HEK293 (cell line): ENCODE data around the gene MERTK.

Source experiments
- CTCF ChIP-seq: fragments of 450-650 bp; formaldehyde crosslinking; IDR thresholded peaks from 2 replicates; pipeline ENCODE4 v1.5.1; 2016; ENCODE audit warnings: missing biosample characterization, missing genetic modification characterization
- GLIS1 ChIP-seq: fragments of 450-650 bp; formaldehyde crosslinking; IDR thresholded peaks from 2 replicates; pipeline ENCODE4 v1.5.1; 2016; ENCODE audit warnings: missing biosample characterization, missing genetic modification characterization
- GLIS2 ChIP-seq: fragments of 450-650 bp; formaldehyde crosslinking; IDR thresholded peaks from 2 replicates; pipeline ENCODE4 v1.5.1; 2016; ENCODE audit warnings: missing biosample characterization, missing genetic modification characterization
- KLF7 ChIP-seq: fragments of 450-650 bp; formaldehyde crosslinking; IDR thresholded peaks from 2 replicates; pipeline ENCODE4 v1.5.1; 2016; ENCODE audit warnings: missing biosample characterization, missing genetic modification characterization, borderline replicate concordance
- ZBTB21 ChIP-seq: fragments of 450-650 bp; formaldehyde crosslinking; IDR thresholded peaks from 2 replicates; pipeline ENCODE4 v1.5.1; 2017; ENCODE audit warnings: missing biosample characterization, missing genetic modification characterization
- ZEB2 ChIP-seq: fragments of 450-650 bp; formaldehyde crosslinking; IDR thresholded peaks from 2 replicates; pipeline ENCODE4 v1.5.1; 2016; ENCODE audit warnings: missing biosample characterization, missing genetic modification characterization
- ZFP41 ChIP-seq: fragments of 450-650 bp; formaldehyde crosslinking; IDR thresholded peaks from 2 replicates; pipeline ENCODE4 v1.5.1; 2016; ENCODE audit warnings: missing biosample characterization, missing genetic modification characterization, borderline replicate concordance
- ZNF157 ChIP-seq: fragments of 450-650 bp; formaldehyde crosslinking; IDR thresholded peaks from 2 replicates; pipeline ENCODE4 v1.5.1; 2016; ENCODE audit warnings: missing biosample characterization, missing genetic modification characterization
- ZNF223 ChIP-seq: fragments of 450-650 bp; formaldehyde crosslinking; IDR thresholded peaks from 2 replicates; pipeline ENCODE4 v1.5.1; 2016; ENCODE audit warnings: missing biosample characterization, missing genetic modification characterization

GRCh38 chr2:112027767-112028166, 129.4 kb downstream of the MERTK start:
- TF ChIP-seq ZFP41: no peak
- no peak for TF ChIP-seq ZEB2 (tag by site-specific recombination)
- no peak for TF ChIP-seq CTCF (tag by site-specific recombination)
- TF ChIP-seq ZNF223 (tag by site-specific recombination): no peak
- TF ChIP-seq ZBTB21: no peak
- no peak for TF ChIP-seq KLF7 (tag by site-specific recombination)
- TF ChIP-seq GLIS2: no peak
- TF ChIP-seq ZNF157: no peak
- no peak for TF ChIP-seq GLIS1 (tag by site-specific recombination)
